Transverse colon (tissue), 4 donors: ENCODE data around the gene SLC5A9.

Experiments
- POLR2AphosphoS5 ChIP-seq, 3 donors: sonication (generic); formaldehyde crosslinking; IDR thresholded peaks; one replicate each; pipeline ENCODE4 v1.6.1; 2016; ENCODE audit warnings: antibody characterized with exemption in 3 of 3
- TF ChIP-seq, protein P1 (sequence below), 5 experiments: fragments of 200-600 bp in 3 of 5; fragments of 450-650 bp in 2 of 5; sonication (generic) in 3 of 5; IDR thresholded peaks; 1 replicate in 2 of 5; 2 replicates in 3 of 5; pipeline ENCODE4 v1.5.1; 2016 to 2017; ENCODE audit warnings: antibody characterized with exemption in 5 of 5, inconsistent platforms in 3 of 5, mild to moderate bottlenecking in 2 of 5, moderate library complexity in 1 of 5

- TF ChIP-seq, protein P1, sequence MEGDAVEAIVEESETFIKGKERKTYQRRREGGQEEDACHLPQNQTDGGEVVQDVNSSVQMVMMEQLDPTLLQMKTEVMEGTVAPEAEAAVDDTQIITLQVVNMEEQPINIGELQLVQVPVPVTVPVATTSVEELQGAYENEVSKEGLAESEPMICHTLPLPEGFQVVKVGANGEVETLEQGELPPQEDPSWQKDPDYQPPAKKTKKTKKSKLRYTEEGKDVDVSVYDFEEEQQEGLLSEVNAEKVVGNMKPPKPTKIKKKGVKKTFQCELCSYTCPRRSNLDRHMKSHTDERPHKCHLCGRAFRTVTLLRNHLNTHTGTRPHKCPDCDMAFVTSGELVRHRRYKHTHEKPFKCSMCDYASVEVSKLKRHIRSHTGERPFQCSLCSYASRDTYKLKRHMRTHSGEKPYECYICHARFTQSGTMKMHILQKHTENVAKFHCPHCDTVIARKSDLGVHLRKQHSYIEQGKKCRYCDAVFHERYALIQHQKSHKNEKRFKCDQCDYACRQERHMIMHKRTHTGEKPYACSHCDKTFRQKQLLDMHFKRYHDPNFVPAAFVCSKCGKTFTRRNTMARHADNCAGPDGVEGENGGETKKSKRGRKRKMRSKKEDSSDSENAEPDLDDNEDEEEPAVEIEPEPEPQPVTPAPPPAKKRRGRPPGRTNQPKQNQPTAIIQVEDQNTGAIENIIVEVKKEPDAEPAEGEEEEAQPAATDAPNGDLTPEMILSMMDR (IDR thresholded peaks at IDR 0.05), result no peak
- TF ChIP-seq POLR2AphosphoS5 (IDR thresholded peaks at IDR 0.05), result no peak
Measured at GRCh38 chr1:48229317-48229716, 6.8 kb downstream of the SLC5A9 start.
